Left cardiac atrium (tissue), 4 donors: ENCODE data around the gene FAM53B. TPM values are rescaled to one million over a fixed set of nuclear protein-coding genes. Genes with fewer than 3 reads are reported as not detected.
"Not testable (repeated sequence)": the region's sequence is repeated elsewhere in the genome, so short reads cannot be mapped to it uniquely, and the experiment has no call there.

ENCODE experiments used
- ATAC-seq, 2 donors: fragments of 200-7000 bp; cut with Tn5 transposase; one replicate each; pipeline ENCODE4 v1.9.1; 2020; ENCODE audit warnings: mild to moderate bottlenecking in 2 of 2, moderate library complexity in 2 of 2
- DNase-seq: peaks from one replicate; pipeline ENCODE4 v3.0.0-alpha.2; 2020
- intact Hi-C, 2 donors: fragments of 100-400 bp; cut with DNase I; formaldehyde crosslinking; loops; one replicate each; pipeline versions ENCODE4 v1.14.1 to v1.15.1; 2022 to 2023
- long read RNA-seq: library from polyadenylated mRNA; unstranded; transcript quantifications from one replicate; pipeline ENCODE4 v2.0.0, GENCODE V29; 2021
- total RNA-seq, 2 donors: library from RNA; stranded (reverse); fragmentation: NEBNext Ultra II Directional; extraction: Animal tissue kit (Norgen Biotek cat#: 25700); gene quantifications; one replicate each; pipeline ENCODE4 v1.2.1, GENCODE V29; 2021
- donor health status: DM: no; HTN: yes; CAD: no.
- donor health status: DM: no; HTN: yes; CAD: no; lungs with severe emphysema.
- donor health status: DM: yes; HTN: yes; CAD: no.
- donor health status: Dilated cardiomyopathy.

The FAM53B gene
- 10 to 100 TPM; 23.3 to 31.4 TPM for total RNA-seq
- long read RNA-seq, partial matches to known transcripts = 0 of 15 reads
- long read RNA-seq, other reads (novel, unspliced or antisense) = 15 of 15 reads

GRCh38 chr10:124744102-124745050, at the start of gene FAM53B:
Gene FAM53B, minus strand, starts transcription at chr10:124744378. Its CDS starts 37,665 bp downstream, at chr10:124706713.
- ATAC-seq (peak; percentile 68), DNase-seq (peak; percentile 89)
- intact Hi-C loops = loop anchor here (5.0 to 10.0 kb wide), 3 partner anchors 122 to 330 kb away; partner anchors contain the start of gene OAT (in 1 of the 2)

- DNase-seq = no peak
- intact Hi-C loops = no loop called here
- no peak for ATAC-seq
Measured at GRCh38 chr10:124792998-124793352, 48.8 kb upstream of the FAM53B start.

GRCh38 chr10:124791547-124792348, 47.6 kb upstream of the FAM53B start, which contains the start of gene EEF1AKMT2:
Gene EEF1AKMT2, minus strand, starts transcription at chr10:124791887. Its CDS starts 54 bp downstream, at chr10:124791833.
- DNase-seq (peak; percentile 88), ATAC-seq (peak; percentile 99)
- intact Hi-C loops = no loop called here

GRCh38 chr10:124782900-124783299, 38.7 kb upstream of the FAM53B start:
- intact Hi-C loops, DNase-seq, ATAC-seq: not testable (repeated sequence)

GRCh38 chr10:124768791-124769190, 24.6 kb upstream of the FAM53B start:
- DNase-seq (no peak), ATAC-seq (no peak)
- intact Hi-C loops = no loop called here

GRCh38 chr10:124765256-124765655, 21.1 kb upstream of the FAM53B start:
- ATAC-seq (no peak), DNase-seq (no peak)
- intact Hi-C loops = no loop called here

- intact Hi-C loops = no loop called here
- DNase-seq (no peak), ATAC-seq (no peak)
Measured at GRCh38 chr10:124763267-124763666, 19.1 kb upstream of the FAM53B start.

GRCh38 chr10:124762281-124762680, 18.1 kb upstream of the FAM53B start:
- no peak for DNase-seq
- intact Hi-C loops = no loop called here
- ATAC-seq = no peak

- ATAC-seq (no peak), DNase-seq (no peak)
- intact Hi-C loops = no loop called here
Measured at GRCh38 chr10:124756156-124756903, 12.2 kb upstream of the FAM53B start.

- ATAC-seq = no peak
- no peak for DNase-seq
- intact Hi-C loops = no loop called here
Measured at GRCh38 chr10:124755581-124755980, 11.4 kb upstream of the FAM53B start.

GRCh38 chr10:124754227-124754626, 10.0 kb upstream of the FAM53B start:
- intact Hi-C loops = no loop called here
- DNase-seq = no peak
- no peak for ATAC-seq

GRCh38 chr10:124748953-124749645, 4.9 kb upstream of the FAM53B start:
- no peak for DNase-seq
- intact Hi-C loops = loop anchor here (5.0 to 10.0 kb wide), 2 partner anchors 207 to 334 kb away; partner anchors contain the start of gene OAT (in 1 of the 2)
- ATAC-seq = no peak

- intact Hi-C loops = loop anchor here (5.0 to 10.0 kb wide), 2 partner anchors 206 to 333 kb away; partner anchors contain the start of gene OAT (in 1 of the 2)
- DNase-seq (no peak), ATAC-seq (no peak)
Measured at GRCh38 chr10:124748166-124748565, 4.0 kb upstream of the FAM53B start.

GRCh38 chr10:124747745-124748144, 3.6 kb upstream of the FAM53B start:
- no peak for ATAC-seq
- DNase-seq = no peak
- intact Hi-C loops = loop anchor here (2.0 to 10.0 kb wide), 3 partner anchors 205 to 333 kb away; partner anchors contain the start of gene OAT (in 1 of the 2)

- intact Hi-C loops = loop anchor here (2.0 to 10.0 kb wide), 3 partner anchors 205 to 332 kb away; partner anchors contain the start of gene OAT (in 1 of the 2)
Measured at GRCh38 chr10:124746992-124747391, 2.8 kb upstream of the FAM53B start.

GRCh38 chr10:124746447-124746846, 2.3 kb upstream of the FAM53B start:
- not testable (repeated sequence) for ATAC-seq, DNase-seq
- intact Hi-C loops = loop anchor here (2.0 to 10.0 kb wide), 3 partner anchors 204 to 332 kb away; partner anchors contain the start of gene OAT (in 1 of the 2)

More at GRCh38 chr10:124746992-124747391, 2.8 kb upstream of the FAM53B start:
- ATAC-seq = no peak
- DNase-seq = no peak

- no peak for DNase-seq
- intact Hi-C loops = loop anchor here (2.0 to 10.0 kb wide), 3 partner anchors 203 to 331 kb away; partner anchors contain the start of gene OAT (in 1 of the 2)
- ATAC-seq = no peak
Measured at GRCh38 chr10:124745673-124746072, 1.5 kb upstream of the FAM53B start.

- ATAC-seq (no peak), DNase-seq (no peak)
- intact Hi-C loops = loop anchor here (5.0 to 10.0 kb wide), 2 partner anchors 203 to 330 kb away; partner anchors contain the start of gene OAT (in 1 of the 2)
Measured at GRCh38 chr10:124745252-124745651, 1.1 kb upstream of the FAM53B start.
